ENCODE data around the gene TSPAN1. TPM values are rescaled to one million over a fixed set of nuclear protein-coding genes. Genes with fewer than 3 reads are reported as not detected.

TSPAN1 gene
- polyA plus RNA-seq, 3 donors = not detected

GRCh38 chr1:46205141-46205540 lies 30.3 kb downstream of the TSPAN1 start:
- Mint-ChIP-seq H3K4me1 (peaks cover 23% of the 10 kb centered on the region), H3K4me3 (no peak overlapping the region), H3K27ac (no peak overlapping the region), H3K27me3 (ENCODE audit: low read depth in 3 of 3) (peaks cover 8 to 24% (median 9%) of the 10 kb centered on the region in 3 donors), H3K9me3 (peaks cover 0 to 2% (median 0%) of the 10 kb centered on the region in 7 donors), H3K36me3 (peaks cover 0 to 2% of the 10 kb centered on the region in 2 donors)
- Histone ChIP-seq H3K9ac (ENCODE audit: insufficient read depth, low read length, poor library complexity, severe bottlenecking) (no peak overlapping the region), H3K4me2 (replicated peaks; ENCODE audit: extremely low read depth, low read length, poor library complexity, severe bottlenecking) (no peak overlapping the region), H3K4me3 (replicated peaks in 1 of 3; ENCODE audit: low read depth in 2 of 3, low read length in 3 of 3) (no peak overlapping the region), H3K4me1 (ENCODE audit: control insufficient read depth in 1 of 2, insufficient read depth in 2 of 2, low read length in 2 of 2) (peaks cover 11 to 21% of the 10 kb centered on the region in 2 donors), H3K27me3 (ENCODE audit: control insufficient read depth in 2 of 2, insufficient read depth in 2 of 2, low read length in 2 of 2) (peaks cover 0 to 15% of the 10 kb centered on the region in 2 donors), H2AFZ (ENCODE audit: insufficient read depth, low read depth, low read length, poor library complexity, severe bottlenecking) (no peak overlapping the region), H3K79me2 (ENCODE audit: insufficient read depth, low read length) (no peaks in the 10 kb centered on the region), H3K9me3 (replicated peaks in 1 of 2; ENCODE audit: control insufficient read depth in 1 of 2, insufficient read depth in 1 of 2, low read length in 2 of 2) (no peaks in the 10 kb centered on the region), H3K27ac (ENCODE audit: low read depth in 1 of 2, low read length in 2 of 2) (no peak overlapping the region), H3K36me3 (replicated peaks in 1 of 2; ENCODE audit: control insufficient read depth in 1 of 2, insufficient read depth in 2 of 2, low read length in 2 of 2) (no peaks in the 10 kb centered on the region), H4K20me1 (ENCODE audit: insufficient read depth, low read length) (no peaks in the 10 kb centered on the region)
- no peak for TF ChIP-seq CTCF (IDR thresholded peaks at IDR 0.05)
- no peak for DNase-seq
- WGBS (ENCODE audit: insufficient coverage) = 95% methylated on average over 2 of the region's 3 CpGs
- intact Hi-C loops (cut with micrococcal nuclease) = no loop called here

- Mint-ChIP-seq H3K27me3 (ENCODE audit: low read depth in 3 of 3) (peaks cover 7 to 23% (median 8%) of the 10 kb centered on the region in 3 donors), H3K4me3 (no peak overlapping the region), H3K27ac (no peak overlapping the region), H3K36me3 (no peaks in the 10 kb centered on the region), H3K9me3 (peaks cover 0 to 2% (median 0%) of the 10 kb centered on the region in 7 donors), H3K4me1 (peaks cover 23% of the 10 kb centered on the region)
- Histone ChIP-seq H3K4me3 (replicated peaks in 1 of 3; ENCODE audit: low read depth in 2 of 3, low read length in 3 of 3) (no peak overlapping the region), H3K27ac (ENCODE audit: low read depth in 1 of 2, low read length in 2 of 2) (no peak overlapping the region), H2AFZ (ENCODE audit: insufficient read depth, low read depth, low read length, poor library complexity, severe bottlenecking) (no peak overlapping the region), H4K20me1 (ENCODE audit: insufficient read depth, low read length) (no peaks in the 10 kb centered on the region), H3K4me1 (ENCODE audit: control insufficient read depth in 1 of 2, insufficient read depth in 2 of 2, low read length in 2 of 2) (peaks cover 11 to 21% of the 10 kb centered on the region in 2 donors), H3K79me2 (ENCODE audit: insufficient read depth, low read length) (no peaks in the 10 kb centered on the region), H3K27me3 (ENCODE audit: control insufficient read depth in 2 of 2, insufficient read depth in 2 of 2, low read length in 2 of 2) (peaks cover 0 to 15% of the 10 kb centered on the region in 2 donors), H3K9me3 (replicated peaks in 1 of 2; ENCODE audit: control insufficient read depth in 1 of 2, insufficient read depth in 1 of 2, low read length in 2 of 2) (no peaks in the 10 kb centered on the region), H3K36me3 (replicated peaks in 1 of 2; ENCODE audit: control insufficient read depth in 1 of 2, insufficient read depth in 2 of 2, low read length in 2 of 2) (no peaks in the 10 kb centered on the region), H3K4me2 (replicated peaks; ENCODE audit: extremely low read depth, low read length, poor library complexity, severe bottlenecking) (no peak overlapping the region), H3K9ac (ENCODE audit: insufficient read depth, low read length, poor library complexity, severe bottlenecking) (no peak overlapping the region)
- no peak for DNase-seq
- no peak for TF ChIP-seq CTCF (IDR thresholded peaks at IDR 0.05)
- intact Hi-C loops (cut with micrococcal nuclease) = no loop called here
- no CpG with 5 or more reads among the region's 3 CpGs for WGBS (ENCODE audit: insufficient coverage)
Observed at GRCh38 chr1:46205791-46206190, 30.9 kb downstream of the TSPAN1 start.

All from CD14-positive monocyte (primary cell).